GM12873 (cell line): ENCODE results near the gene AIG1.
A peak's percentile ranks its signal among the peaks of the same experiment; 100 is the strongest.

Experiments
- TF ChIP-seq, protein P1 (sequence below): IDR thresholded peaks from 2 replicates; pipeline ENCODE4 v1.5.1; 2012; ENCODE audit warnings: low read depth, mild to moderate bottlenecking, moderate library complexity, low read length, control low read depth; ENCODE audit not compliant: insufficient read depth; ENCODE audit errors: missing control alignments

AIG1 gene

GRCh38 chr6:143335865-143336264, 275.2 kb downstream of the AIG1 start:
- TF ChIP-seq, protein P1, sequence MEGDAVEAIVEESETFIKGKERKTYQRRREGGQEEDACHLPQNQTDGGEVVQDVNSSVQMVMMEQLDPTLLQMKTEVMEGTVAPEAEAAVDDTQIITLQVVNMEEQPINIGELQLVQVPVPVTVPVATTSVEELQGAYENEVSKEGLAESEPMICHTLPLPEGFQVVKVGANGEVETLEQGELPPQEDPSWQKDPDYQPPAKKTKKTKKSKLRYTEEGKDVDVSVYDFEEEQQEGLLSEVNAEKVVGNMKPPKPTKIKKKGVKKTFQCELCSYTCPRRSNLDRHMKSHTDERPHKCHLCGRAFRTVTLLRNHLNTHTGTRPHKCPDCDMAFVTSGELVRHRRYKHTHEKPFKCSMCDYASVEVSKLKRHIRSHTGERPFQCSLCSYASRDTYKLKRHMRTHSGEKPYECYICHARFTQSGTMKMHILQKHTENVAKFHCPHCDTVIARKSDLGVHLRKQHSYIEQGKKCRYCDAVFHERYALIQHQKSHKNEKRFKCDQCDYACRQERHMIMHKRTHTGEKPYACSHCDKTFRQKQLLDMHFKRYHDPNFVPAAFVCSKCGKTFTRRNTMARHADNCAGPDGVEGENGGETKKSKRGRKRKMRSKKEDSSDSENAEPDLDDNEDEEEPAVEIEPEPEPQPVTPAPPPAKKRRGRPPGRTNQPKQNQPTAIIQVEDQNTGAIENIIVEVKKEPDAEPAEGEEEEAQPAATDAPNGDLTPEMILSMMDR: no peak

- TF ChIP-seq, protein P1: no peak
Observed at GRCh38 chr6:143336446-143337152, 275.9 kb downstream of the AIG1 start.

DNA sequence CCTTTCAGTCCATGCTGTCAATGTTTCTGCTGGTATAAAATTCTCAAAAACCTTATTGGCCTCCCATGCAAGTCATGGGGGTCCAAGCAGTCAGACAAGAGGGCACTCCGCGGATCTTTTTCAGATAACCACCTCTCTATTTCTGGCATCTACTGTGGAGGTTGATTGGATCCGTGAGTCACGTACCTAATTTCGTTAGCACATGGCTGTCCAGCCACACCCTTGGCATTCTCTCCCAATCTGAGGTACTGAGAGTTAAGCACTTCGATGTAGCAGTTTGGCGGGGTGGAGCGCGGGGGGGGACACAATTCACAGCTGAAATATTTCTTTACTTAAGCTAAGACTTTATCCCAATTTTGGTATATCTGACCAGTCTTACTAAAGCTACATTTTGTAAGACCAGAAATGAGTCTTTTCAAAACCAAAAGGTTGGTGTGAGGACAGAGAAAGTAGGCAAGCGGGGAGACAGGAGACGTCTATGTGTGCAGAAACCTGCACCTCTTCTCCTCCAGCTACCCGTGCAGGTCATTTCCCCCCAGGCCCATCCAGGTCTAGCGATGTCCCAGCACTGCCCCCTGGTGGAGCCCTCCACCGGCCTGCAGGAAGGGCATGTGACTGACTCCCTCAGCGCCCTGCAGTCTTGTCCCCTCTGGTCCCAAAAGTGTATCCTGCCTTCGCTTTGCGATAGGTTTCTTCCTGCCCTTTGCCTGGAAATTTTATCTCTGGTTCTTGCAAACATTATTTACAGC, 276.7 kb downstream of the AIG1 start:
- TF ChIP-seq, protein P1: peak; percentile 67

DNA sequence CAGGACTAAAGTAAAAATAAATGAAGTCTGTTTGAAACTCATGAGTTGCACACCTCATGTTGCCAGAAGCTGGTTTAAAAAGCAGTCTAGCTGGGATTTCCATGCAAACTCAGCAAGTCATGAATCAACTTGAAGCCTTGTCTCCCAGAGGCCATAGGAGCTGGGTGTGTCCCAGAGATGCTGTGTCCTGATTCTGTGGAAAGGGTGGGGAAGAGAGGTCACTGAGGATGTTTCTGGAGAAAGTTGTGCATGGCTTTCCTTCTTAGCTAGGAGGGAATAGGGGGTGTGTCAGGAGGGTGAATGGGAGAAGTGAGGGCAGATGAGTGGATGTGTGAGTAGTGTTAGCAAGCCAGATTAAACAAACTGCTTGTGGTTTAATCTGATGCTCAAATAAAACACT, 278.5 kb downstream of the AIG1 start:
- TF ChIP-seq, protein P1: no peak

DNA sequence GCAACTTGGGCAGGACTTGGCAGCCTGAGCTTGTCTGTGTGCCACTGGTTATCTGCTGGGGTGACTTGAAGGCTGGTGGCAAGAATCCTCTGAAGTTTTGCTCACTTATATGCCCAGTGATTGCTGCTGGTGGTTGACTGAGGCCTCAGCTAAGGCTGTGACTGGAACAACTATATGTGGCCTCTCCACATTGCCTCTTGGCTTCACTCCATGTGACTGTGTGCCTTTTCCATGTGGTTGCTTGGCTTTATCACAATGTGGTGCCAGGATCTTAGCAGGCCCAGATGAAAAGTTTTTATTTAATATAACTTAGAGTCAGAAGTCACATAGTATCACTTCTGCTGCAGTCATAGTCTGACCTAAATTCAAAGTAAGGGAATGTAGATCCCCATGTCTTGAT, 285.3 kb downstream of the AIG1 start:
- TF ChIP-seq, protein P1: no peak

GRCh38 chr6:143348531-143348930, 287.8 kb downstream of the AIG1 start:
- TF ChIP-seq, protein P1: no peak

GRCh38 chr6:143349530-143349929, 288.8 kb downstream of the AIG1 start:
- TF ChIP-seq, protein P1: no peak
